HG02943 (cell line): ENCODE results near the gene MINDY2.

Experiments
- ATAC-seq: cut with Tn5 transposase; IDR thresholded peaks from one replicate; pipeline ENCODE4 v1.9.1; 2021; ENCODE audit warnings: mild to moderate bottlenecking, low read depth, moderate library complexity; ENCODE audit not compliant: unreplicated experiment

MINDY2 gene, protein sequence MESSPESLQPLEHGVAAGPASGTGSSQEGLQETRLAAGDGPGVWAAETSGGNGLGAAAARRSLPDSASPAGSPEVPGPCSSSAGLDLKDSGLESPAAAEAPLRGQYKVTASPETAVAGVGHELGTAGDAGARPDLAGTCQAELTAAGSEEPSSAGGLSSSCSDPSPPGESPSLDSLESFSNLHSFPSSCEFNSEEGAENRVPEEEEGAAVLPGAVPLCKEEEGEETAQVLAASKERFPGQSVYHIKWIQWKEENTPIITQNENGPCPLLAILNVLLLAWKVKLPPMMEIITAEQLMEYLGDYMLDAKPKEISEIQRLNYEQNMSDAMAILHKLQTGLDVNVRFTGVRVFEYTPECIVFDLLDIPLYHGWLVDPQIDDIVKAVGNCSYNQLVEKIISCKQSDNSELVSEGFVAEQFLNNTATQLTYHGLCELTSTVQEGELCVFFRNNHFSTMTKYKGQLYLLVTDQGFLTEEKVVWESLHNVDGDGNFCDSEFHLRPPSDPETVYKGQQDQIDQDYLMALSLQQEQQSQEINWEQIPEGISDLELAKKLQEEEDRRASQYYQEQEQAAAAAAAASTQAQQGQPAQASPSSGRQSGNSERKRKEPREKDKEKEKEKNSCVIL

DNA sequence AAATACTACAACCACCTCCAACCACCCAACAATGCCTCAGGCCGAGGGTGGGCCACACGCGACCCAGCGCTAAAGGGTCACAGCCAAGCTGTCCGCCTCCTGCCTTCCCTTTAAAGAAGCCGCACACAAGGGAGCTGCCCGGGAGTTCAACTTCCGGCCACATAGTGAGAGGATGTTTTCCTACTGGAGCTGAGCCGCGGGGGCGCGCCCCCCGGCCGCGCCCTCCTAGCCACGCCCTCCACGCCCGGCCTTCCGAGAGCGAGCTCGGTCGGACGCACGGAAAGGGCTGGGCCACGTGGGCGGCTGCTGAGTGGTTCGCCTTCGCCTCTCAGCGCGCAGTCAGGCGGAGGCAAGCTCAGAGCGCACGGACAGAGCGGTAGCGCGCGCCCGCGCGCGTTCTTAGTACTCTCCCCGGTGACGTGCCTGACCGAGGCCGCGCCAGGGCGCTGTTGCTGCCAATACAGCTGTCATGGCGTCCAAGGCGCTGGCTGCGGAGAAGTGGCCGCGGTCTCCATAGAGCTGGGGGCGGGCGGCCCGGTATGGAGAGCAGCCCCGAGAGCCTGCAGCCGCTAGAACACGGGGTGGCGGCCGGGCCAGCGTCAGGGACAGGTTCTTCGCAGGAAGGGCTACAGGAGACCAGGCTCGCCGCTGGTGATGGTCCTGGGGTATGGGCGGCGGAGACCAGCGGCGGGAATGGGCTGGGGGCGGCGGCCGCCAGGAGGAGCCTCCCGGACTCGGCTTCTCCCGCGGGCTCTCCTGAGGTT lies at the start of gene MINDY2:
MINDY2 (plus strand) TSS at position 446 of the 764 bp plus-strand sequence; CDS start at position 540, 94 bp downstream.
- peak; percentile 91 for ATAC-seq

DNA sequence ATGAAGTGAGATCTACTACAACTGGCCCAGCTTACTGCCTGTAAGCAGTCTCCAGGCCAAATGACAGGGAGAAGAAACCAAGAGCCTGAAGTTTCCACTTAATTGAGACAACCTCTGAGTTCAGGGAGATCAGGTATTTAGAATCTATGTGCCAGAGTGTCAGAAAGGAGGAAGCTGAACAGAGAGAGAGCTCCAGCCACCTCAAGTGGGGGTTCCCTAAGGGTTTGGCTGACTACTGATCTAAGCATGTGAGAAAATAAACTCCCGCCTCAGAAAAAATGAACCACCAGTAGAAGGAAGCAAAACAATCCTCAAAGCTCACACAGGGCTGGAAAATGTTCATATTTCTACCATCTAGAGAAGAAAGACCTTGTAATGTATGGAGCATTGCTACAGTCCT lies 46.6 kb upstream of the MINDY2 start:
- ATAC-seq = no peak

DNA sequence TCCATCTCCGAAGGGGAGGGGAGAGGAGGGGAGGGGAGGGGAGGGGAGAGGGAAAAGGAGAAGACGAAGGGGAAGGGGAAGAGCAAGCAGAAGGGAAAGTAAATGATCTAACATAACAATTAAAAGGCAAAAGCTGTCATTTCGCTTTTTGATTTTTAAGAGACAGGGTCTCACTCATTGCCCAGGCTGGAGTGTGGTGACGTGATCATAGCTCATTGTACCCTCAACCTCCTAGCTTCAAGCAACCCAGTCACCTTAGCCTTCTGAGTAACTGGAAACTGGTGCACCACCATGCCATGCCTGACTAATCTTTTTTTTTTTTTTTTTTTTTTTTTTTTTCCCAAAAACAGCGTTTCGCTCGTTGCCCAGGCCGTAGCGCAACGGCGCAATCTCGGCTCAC lies 44.2 kb upstream of the MINDY2 start:
- ATAC-seq = no peak

DNA sequence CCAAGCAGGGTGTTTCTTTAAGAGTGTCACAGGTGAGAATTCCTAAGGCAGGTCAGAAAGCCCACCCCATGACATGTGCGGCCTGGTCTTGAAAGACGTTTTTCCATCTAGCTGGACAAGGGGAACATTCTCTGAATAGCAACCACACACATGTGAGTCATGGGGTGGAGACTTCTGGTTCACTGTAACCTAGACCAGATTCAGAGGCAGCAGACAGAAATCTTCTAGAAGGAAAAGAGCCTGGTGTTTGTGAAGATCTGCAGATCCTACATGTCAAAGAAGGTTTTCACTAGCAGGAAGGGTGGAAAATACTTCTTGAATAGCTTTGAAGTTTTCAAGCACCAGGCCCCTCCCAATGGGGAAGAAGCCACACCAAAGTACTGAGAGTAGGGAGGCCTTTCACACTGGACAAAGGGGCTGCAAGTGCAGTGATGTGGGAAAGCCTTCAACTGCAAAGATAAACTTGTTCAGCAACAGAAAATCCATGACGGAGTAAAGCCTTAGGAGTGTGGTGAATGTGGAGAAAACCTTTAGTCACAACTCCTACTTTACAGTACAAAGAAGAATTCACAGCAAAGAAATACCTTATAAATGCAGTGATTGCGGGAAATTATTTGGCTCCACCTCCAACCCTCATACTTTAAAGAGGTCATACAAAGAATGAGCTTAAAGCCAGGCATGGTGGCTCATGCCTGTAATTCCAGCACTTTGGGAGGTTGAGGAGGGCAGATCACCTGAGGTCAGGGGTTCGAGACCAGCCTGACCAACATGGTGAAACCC lies 39.2 kb upstream of the MINDY2 start:
- no peak for ATAC-seq

DNA sequence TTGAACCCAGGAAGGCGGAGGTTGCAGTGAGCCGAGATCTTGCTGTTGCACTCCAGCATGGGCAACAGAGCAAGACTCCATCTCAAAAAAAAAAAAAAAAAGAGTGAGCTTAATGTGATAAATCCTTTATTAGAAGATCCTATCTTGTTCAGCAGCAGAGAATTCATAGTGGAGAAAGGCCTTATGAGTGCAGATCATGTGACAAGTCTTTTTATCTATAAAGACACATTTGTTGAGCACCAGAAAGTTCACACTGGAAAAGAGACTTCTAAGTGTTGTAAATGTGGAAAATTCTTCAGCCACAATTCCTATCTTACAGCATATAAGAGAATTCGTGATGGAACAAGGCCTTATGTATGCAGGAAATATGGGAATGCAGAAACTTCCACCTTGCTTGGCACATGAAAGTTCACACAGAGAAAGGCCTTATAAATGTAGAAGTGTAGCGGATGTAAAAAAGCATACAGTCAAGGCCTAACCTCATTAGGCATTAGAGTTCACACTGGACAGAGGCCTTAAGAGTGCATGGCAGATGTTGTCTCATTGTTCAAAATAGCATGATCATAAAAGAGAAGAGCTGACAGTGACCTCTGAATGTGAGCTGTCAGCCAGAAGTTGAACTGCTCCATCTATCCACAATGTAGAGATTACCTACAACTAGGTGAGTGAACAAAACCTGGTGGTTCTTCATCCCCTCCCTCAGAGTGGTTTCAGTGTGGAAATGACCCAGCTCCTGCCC lies 38.3 kb upstream of the MINDY2 start:
- ATAC-seq = no peak

DNA sequence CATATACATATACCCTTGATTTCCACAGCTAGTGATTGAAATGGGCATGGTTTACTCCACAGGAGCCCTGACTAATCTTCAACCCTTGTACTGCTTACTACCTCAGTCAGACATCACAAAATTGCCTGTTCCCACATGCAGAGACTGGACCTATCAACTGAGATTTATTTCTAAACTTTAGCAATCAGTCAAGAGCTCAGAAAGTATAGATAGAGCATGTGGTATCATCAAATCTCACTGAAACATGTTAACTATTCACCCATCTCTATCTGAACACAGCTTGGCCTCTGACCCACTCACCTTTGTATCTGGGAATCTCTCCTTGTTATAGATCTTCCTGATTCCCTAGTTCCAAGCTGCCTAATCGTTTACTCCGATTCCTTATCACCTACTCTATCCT lies 36.2 kb upstream of the MINDY2 start:
- no peak for ATAC-seq

DNA sequence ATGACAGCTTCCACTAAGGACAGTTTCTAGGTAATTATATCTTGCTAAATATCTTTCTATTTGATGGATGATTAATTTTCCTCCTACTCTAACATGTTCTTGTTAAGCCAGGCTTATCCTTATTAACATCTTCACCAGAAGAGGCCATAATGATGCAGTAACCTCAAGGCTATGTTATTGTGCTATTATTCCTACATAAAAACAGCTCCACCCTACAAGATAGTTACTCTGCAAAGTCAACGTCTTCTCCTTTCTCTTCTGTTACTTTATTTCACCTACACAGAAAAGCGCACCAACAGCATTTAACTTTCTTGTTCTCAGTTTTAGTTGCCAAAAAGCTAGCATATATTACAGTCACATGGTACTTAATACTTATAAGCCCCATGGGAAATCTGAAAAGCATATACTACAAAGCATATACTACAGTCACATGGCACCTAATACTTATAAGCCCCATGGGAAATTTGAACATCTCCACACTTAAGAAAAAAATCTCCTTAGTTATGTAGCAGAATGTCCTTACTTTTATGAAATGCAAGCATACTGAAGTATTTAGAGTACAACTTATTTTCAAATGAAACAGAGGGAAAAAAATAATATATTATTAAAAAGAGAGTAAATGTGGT lies 35.0 kb upstream of the MINDY2 start:
- no peak for ATAC-seq

DNA sequence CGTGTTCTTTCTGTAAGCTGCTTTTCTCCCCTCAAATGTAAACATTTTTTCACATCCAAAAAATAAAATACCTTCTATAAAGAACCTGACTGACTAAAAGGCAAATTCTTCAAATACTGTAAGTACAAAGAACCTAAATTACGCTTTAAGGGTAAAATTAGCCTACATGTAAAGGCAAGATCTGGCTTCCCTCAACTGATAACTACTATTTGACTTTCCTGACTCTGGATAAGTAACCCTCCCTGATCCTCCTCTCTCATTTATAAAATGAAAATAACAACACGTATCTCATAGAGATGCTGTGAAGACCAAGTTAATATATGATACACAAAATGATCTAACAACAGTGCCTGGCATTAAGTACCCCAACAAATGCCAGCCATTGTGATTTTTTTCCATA lies 33.8 kb upstream of the MINDY2 start:
- ATAC-seq = no peak

DNA sequence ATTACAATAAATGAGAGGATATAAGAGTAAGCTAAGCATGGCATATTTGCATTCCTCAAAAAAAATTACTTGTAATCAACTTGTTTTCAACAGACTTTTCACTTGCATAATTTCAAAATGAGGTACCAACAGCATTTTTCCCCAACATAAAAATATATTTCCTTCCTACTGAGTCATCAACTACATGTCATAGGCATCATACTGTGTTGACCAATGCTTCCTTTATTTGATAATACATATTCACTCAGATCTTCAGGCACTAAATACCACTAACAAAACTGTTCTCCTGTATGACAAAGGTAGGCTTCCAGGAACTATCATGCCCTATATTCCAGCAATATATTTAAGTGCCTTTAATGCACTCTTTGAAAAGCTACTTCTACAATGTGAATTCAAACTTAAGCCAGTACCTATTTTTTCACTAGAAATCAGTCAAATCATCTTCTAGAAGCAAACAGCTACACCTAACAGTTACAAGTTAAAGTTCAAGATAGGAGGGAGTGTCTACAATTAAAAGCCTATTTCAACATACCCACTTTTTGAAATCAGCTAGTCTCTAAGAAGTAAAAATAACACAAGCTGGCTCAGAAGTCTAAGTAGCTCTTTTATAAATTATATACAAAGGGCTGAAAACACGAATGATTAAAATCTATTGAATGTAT lies 32.9 kb upstream of the MINDY2 start:
- ATAC-seq = no peak

DNA sequence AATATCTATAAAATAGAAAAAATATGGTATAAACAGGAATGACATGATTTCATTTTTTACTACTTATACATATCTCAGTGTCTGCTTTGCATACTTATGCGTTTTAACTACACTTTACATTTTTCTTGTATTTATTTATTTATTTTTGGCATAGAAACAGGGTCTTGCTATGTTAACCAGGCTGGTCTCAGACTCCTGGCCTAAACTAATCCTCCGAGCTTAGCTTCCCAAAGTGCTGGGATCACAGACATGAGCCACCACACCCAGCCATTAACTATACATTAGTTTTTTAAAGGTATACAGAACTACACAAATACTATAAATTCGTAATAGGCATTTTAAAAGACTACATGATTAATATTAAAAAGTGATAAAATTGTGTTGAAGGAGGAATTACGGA lies 30.7 kb upstream of the MINDY2 start:
- ATAC-seq = no peak

DNA sequence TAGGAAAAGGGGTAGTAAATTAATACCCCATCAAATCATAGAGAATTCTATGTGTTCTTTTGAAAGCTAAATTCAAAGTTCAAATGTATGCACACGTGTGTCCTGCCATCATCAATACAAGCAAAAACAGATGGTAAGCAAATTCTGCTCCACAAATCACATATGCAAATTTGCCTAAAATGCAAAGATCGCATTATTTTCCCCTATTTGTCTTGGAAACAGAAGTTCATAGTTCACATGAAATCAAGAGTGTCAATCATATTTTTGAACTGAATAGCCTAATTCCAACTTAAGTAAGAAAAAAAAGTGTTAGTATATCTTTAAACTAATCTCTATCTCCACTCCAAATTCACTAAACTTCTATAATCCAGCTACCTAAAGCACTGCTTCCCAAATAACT lies 30.1 kb upstream of the MINDY2 start:
- no peak for ATAC-seq

DNA sequence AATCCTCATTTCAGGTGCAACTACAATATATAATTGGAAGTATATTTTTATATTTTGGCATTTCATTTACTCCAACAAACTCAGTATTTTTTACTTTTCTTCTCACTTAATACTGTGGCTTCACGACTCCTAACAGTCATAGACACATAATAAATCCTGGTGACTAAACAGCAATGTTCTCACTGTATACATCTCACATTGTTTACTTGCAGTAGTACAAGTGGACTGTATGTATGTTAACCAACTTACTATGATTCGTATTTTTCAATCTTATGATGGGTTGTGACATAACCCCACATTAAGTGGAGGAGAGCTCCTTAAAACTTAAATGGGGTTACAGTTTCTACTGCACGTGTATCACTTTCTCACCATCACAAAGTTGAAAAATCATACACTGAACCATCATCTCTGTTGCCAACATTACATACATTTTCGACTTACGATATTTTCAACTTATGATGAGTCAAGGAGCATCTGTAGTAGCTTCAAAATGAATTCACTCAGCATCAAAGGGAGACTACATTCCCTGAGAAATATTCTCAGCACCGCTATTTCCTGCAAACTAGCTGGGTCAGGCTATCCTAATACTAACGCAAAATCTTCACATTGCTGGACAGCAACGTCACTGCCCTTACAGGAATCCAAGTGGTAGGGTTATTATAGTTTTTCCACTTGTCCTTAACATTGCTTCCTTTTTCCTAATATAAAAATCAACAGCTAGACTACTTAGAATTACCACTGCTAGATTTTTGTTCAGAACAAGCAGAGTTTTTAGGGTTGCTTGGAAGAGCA lies 28.9 kb upstream of the MINDY2 start:
- no peak for ATAC-seq

DNA sequence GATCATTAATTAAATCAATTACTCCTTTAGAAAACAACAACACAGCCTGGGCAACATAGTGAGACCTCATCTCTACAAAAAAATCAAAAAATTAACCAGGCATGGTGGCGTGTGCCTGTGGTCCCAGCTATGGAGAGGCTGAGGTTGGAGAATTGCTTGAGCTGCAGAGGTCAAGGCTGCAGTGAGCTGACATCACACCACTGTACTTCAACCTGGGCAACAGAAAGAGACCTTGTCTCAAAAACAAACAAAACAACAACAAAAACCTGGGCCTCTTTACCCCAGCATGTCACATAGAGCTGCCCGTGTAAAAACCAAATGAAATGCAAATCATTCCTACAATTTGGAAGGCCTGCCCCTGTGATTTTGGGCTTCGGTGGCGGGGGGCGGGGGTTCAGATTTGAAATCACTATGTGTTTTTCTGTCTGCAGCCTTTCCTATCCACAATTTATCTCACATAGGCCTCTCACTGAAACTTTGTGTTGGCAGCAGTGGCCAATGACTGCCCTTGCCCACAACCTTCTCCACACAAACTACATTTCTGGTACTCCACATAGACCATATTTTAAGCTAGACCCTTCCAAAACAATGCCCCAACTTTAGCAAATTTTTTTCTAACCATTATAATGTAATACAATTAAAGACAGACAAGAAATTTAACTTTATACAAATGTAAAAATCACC lies 28.1 kb upstream of the MINDY2 start:
- ATAC-seq = no peak

DNA sequence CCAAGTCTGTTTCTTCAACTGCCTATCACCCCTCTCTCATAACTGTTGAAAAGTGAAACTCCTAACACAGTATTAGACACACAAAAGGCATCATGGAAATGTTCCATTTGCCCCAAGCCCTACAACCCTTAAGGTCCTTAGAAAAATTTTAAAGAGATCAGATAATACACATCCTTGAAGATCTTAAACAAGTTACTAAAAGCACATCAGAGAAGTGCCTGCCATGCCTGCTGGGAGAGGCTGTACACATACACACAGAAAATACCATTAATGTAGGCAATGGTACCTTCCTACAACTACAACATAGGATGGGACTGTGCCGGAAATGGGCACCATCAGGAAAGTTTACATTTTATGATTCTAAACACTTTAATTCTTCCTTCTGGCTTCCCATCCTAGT lies 24.9 kb upstream of the MINDY2 start:
- no peak for ATAC-seq

DNA sequence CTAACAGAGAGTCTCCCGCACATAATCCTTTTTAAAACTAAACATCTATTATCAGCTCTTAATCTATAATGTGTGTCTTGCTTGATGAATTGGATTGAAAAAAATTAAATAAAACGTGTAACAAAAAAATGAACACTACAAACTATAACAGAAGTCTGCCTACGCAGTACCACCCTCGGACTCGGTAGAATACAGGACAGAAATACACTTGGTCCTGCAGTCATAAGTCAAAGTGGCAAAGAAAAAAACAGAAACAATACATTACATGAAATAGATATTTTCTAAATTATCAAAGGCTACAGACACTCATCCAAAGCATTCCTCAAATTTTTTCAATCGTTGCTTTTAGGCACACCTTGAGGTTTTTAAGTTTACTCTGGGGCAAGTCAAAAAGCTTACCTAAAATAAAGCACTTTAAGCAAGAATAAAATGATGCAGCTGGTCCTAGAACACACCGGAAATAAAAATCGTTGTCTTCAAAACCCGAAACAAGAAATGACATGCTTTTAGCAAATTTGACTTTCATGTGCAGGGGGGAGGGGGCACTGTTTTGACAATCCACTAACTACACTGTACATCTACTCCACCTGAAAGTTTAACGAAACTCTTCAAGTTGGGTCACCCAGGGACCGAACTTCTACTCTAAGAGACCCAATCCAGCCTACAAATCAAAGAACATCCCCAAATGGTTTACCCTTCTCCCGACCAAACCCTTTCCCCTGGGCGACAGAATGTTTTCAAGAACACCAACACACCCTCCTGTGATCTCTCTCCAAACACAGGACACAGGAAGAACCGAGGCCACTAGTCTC lies 22.9 kb upstream of the MINDY2 start:
- ATAC-seq = peak; percentile 23

DNA sequence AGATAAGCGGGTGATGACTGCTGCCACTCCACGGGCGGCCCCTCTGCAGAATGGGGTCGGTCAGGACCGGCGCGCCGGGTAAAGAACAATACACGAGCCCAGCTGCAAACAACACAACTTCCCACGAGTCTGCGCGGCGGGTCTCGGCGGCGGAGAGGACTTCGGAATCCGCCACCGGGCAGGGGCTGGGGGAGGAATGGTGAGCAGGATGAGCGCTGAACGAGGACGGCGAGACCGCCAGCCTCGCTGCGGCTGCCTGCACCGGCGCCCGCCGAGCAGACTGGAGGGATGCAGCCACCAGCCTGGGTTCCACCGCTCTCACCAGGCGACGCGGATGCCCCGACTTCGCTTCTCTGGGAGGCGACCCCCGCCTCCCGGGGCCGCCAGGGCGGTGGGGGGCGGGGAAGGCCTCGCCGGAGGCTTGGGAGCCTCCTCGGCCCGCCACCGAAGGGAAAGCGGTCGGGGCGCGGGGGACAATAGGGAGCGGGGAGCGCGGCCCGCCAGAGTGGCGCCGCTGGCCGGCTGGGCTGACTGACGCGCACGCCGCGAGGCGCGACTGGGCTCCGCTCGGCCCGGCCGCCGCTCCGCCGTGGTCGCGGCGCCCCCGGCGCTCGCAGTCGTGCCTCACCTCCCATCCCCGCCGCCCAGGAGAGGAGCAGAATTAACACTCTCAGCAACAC lies 22.1 kb upstream of the MINDY2 start:
- peak; percentile 37 for ATAC-seq
